Endothelial cell of umbilical vein (primary cell): ENCODE results near the gene CDH23. TPM values are rescaled to one million over a fixed set of nuclear protein-coding genes. Genes with fewer than 3 reads are reported as not detected.

ENCODE experiments used
- BruUV-seq: library from RNA; stranded (reverse); fragments of 400-500 nt; replicated peaks from 2 replicates; lab custom pipeline; 2021; lab: Mats Ljungman, UMichigan
- CTCF ChIA-PET: fragments of 300-600, 350-600 bp; sonication (Branson Sonifier 250); formaldehyde crosslinking; loops from one replicate; lab custom pipeline; 2021; ENCODE audit warnings: antibody characterized with exemption, inconsistent platforms; lab: Charles Lee
- POLR2A ChIA-PET: fragments of 300-600, 350-600 bp; sonication (Branson Sonifier 250); formaldehyde crosslinking; loops from one replicate; lab custom pipeline; 2021; ENCODE audit warnings: antibody characterized with exemption, inconsistent platforms; lab: Charles Lee
- DNase-seq: peaks from one replicate; pipeline ENCODE4 v3.0.0-alpha.2; 2011; ENCODE audit warnings: low read depth, low spot score
- FAIRE-seq: peaks from 2 replicates; lab custom pipeline; 2011; peaks lifted over from hg19 to GRCh38; lab: Jason Lieb, UNC
- H2AFZ ChIP-seq: 2 replicates; pipeline ENCODE4 v1.6.0; 2012; ENCODE audit warnings: low read depth, low read length, control low read depth, inconsistent platforms
- H3K27ac ChIP-seq: 2 replicates; pipeline ENCODE4 v1.5.1; 2011; ENCODE audit warnings: low read depth, mild to moderate bottlenecking, control low read depth, low read length, moderate library complexity; ENCODE audit not compliant: insufficient read depth
- H3K27me3 ChIP-seq, 2 experiments: 2 replicates each; pipeline versions ENCODE4 v1.6.0 to v1.6.1; 2011; ENCODE audit warnings: low read length in 2 of 2, mixed read lengths in 1 of 2; ENCODE audit not compliant: control insufficient read depth in 2 of 2, insufficient read depth in 2 of 2
- H3K36me3 ChIP-seq, 2 experiments: 2 replicates in 1 of 2; 3 replicates in 1 of 2; pipeline ENCODE4 v1.5.1; 2011; ENCODE audit warnings: low read length in 2 of 2, mild to moderate bottlenecking in 1 of 2, moderate library complexity in 1 of 2; ENCODE audit not compliant: control insufficient read depth in 2 of 2, insufficient read depth in 2 of 2; ENCODE audit errors: extremely low read depth in 1 of 2
- H3K4me1 ChIP-seq: 3 replicates; pipeline ENCODE4 v1.5.1; 2011; ENCODE audit warnings: mild to moderate bottlenecking, low read length; ENCODE audit not compliant: control insufficient read depth, insufficient read depth; ENCODE audit errors: extremely low read depth
- H3K4me2 ChIP-seq: 2 replicates; pipeline ENCODE4 v1.6.1; 2011; ENCODE audit warnings: low read length, control low read depth, mixed read lengths; ENCODE audit not compliant: insufficient read depth
- H3K4me3 ChIP-seq, 3 experiments: fragments of 200-600 bp in 1 of 3; sonication (generic), shearing (Covaris generic) in 1 of 3; replicated peaks in 1 of 3; 2 replicates each; pipeline ENCODE4 v1.5.1; 2011 to 2016; ENCODE audit warnings: control low read depth in 3 of 3, low read length in 3 of 3, mild to moderate bottlenecking in 2 of 3, inconsistent platforms in 1 of 3, low read depth in 1 of 3, moderate library complexity in 1 of 3; ENCODE audit not compliant: insufficient read depth in 1 of 3
- H3K79me2 ChIP-seq: 2 replicates; pipeline ENCODE4 v1.6.0; 2012; ENCODE audit warnings: low read length, inconsistent platforms; ENCODE audit not compliant: control insufficient read depth, insufficient read depth
- H3K9ac ChIP-seq: replicated peaks from 2 replicates; pipeline ENCODE3; 2011; ENCODE audit warnings: low read length, control low read depth; ENCODE audit not compliant: insufficient read depth; ENCODE audit errors: extremely low read depth
- H3K9me1 ChIP-seq: replicated peaks from 3 replicates; pipeline ENCODE4 v1.6.0; 2011; ENCODE audit warnings: mild to moderate bottlenecking, low read length; ENCODE audit not compliant: control insufficient read depth, insufficient read depth; ENCODE audit errors: extremely low read depth
- H3K9me3 ChIP-seq: replicated peaks from 2 replicates; pipeline ENCODE4 v1.5.1; 2012; ENCODE audit warnings: low read length, inconsistent platforms; ENCODE audit not compliant: control insufficient read depth, insufficient read depth
- H4K20me1 ChIP-seq: replicated peaks from 2 replicates; pipeline ENCODE3; 2011; ENCODE audit warnings: mild to moderate bottlenecking, low read length; ENCODE audit not compliant: control insufficient read depth, insufficient read depth; ENCODE audit errors: extremely low read depth
- EZH2 ChIP-seq: IDR thresholded peaks from 2 replicates; pipeline ENCODE4 v1.6.1; 2012; ENCODE audit warnings: borderline replicate concordance, low read depth, mild to moderate bottlenecking, moderate library complexity, low read length, inconsistent platforms; ENCODE audit not compliant: severe bottlenecking
- FOS ChIP-seq: IDR thresholded peaks from 2 replicates; pipeline ENCODE4 v1.6.1; 2011; ENCODE audit warnings: mild to moderate bottlenecking, low read length, moderate library complexity, borderline replicate concordance; ENCODE audit not compliant: insufficient read depth
- GATA2 ChIP-seq: IDR thresholded peaks from 2 replicates; pipeline ENCODE4 v1.7.0; 2011; ENCODE audit warnings: low read depth, mild to moderate bottlenecking, moderate library complexity, mixed read lengths, low read length; ENCODE audit not compliant: insufficient read length, insufficient read depth
- JUN ChIP-seq: IDR thresholded peaks from 2 replicates; pipeline ENCODE4 v1.6.1; 2011; ENCODE audit warnings: borderline replicate concordance, low read depth; ENCODE audit not compliant: insufficient read length, insufficient read depth
- MAX ChIP-seq: IDR thresholded peaks from 2 replicates; pipeline ENCODE4 v1.6.1; 2011; ENCODE audit not compliant: insufficient read depth, insufficient read length
- MYC ChIP-seq: IDR thresholded peaks from one replicate; pipeline ENCODE4 v1.6.1; 2011; ENCODE audit warnings: mild to moderate bottlenecking, low read depth, low read length
- POLR2A ChIP-seq: IDR thresholded peaks from 2 replicates; pipeline ENCODE4 v1.6.1; 2012; ENCODE audit warnings: low read depth, mild to moderate bottlenecking, control low read depth, low read length
- POLR2AphosphoS5 ChIP-seq: IDR thresholded peaks from 2 replicates; pipeline ENCODE4 v1.6.1; 2012; ENCODE audit warnings: low read depth, mild to moderate bottlenecking, control low read depth, low read length, moderate library complexity; ENCODE audit not compliant: insufficient read depth
- dilution Hi-C: fragments of 300-500 bp; cut with MboI; formaldehyde crosslinking; loops from one replicate; pipeline ENCODE4 v1.15.0; 2019; ENCODE audit warnings: low sequenced_read_pairs; ENCODE audit not compliant: extremely low pct_ligation_motif_present
- intact Hi-C: fragments of 100-400 bp; cut with micrococcal nuclease; formaldehyde crosslinking; loops from one replicate; pipeline ENCODE4 v1.10.0; 2022
- polyA plus RNA-seq, 4 experiments: library from polyadenylated mRNA; depleted of rRNA in 3 of 4; stranded (reverse) in 3 of 4; unstranded in 1 of 4; fragments of >200 nt; gene quantifications; 2 replicates each; pipeline versions ENCODE4 v1.2.1 to v1.2.3, GENCODE V29; 2011 to 2012; ENCODE audit warnings: missing spikeins in 1 of 4
- total RNA-seq: library from RNA; stranded (reverse); gene quantifications from 2 replicates; pipeline ENCODE4 v1.2.3, GENCODE V29; 2021
- TF ChIP-seq, protein P1 (sequence below), 2 donors: IDR thresholded peaks; 1 replicate in 1 of 2; 2 replicates in 1 of 2; pipeline ENCODE4 v1.5.1; 2011; ENCODE audit warnings: low read length in 2 of 2, mild to moderate bottlenecking in 2 of 2, moderate library complexity in 2 of 2, control low read depth in 1 of 2, inconsistent platforms in 1 of 2, low read depth in 1 of 2; ENCODE audit not compliant: insufficient read depth in 1 of 2; ENCODE audit errors: extremely low read depth in 1 of 2

The CDH23 gene
- total and polyA plus RNA-seq, 2 donors (not counting 3 experiments of a cell fraction or from before 2014, with no cell fraction given): not detected

GRCh38 chr10:71863203-71863602 is 466.5 kb downstream of the CDH23 start:
- peaks cover 19% of the 10 kb centered on the region for H3K4me1 ChIP-seq
- intact Hi-C loops (no loop called here), dilution Hi-C loops (no loop called here)
- H4K20me1 ChIP-seq: no peaks in the 10 kb centered on the region
- no peaks in the 10 kb centered on the region for H3K9me1 ChIP-seq
- H3K9me3 ChIP-seq: no peaks in the 10 kb centered on the region
- no peaks in the 10 kb centered on the region for H3K36me3 ChIP-seq
- DNase-seq: no peak
- no peak overlapping the region for H3K9ac ChIP-seq
- no peaks in the 10 kb centered on the region for H3K27me3 ChIP-seq
- TF ChIP-seq, protein P1, sequence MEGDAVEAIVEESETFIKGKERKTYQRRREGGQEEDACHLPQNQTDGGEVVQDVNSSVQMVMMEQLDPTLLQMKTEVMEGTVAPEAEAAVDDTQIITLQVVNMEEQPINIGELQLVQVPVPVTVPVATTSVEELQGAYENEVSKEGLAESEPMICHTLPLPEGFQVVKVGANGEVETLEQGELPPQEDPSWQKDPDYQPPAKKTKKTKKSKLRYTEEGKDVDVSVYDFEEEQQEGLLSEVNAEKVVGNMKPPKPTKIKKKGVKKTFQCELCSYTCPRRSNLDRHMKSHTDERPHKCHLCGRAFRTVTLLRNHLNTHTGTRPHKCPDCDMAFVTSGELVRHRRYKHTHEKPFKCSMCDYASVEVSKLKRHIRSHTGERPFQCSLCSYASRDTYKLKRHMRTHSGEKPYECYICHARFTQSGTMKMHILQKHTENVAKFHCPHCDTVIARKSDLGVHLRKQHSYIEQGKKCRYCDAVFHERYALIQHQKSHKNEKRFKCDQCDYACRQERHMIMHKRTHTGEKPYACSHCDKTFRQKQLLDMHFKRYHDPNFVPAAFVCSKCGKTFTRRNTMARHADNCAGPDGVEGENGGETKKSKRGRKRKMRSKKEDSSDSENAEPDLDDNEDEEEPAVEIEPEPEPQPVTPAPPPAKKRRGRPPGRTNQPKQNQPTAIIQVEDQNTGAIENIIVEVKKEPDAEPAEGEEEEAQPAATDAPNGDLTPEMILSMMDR (IDR thresholded peaks at IDR 0.05; ENCODE audit: extremely low read depth in 1 of 2, insufficient read depth in 1 of 2, low read depth in 1 of 2, low read length in 2 of 2): no peak
- TF ChIP-seq POLR2A (no peak), EZH2 (no peak), POLR2AphosphoS5 (no peak), GATA2 (no peak), FOS (no peak), JUN (no peak), MYC (no peak), MAX (no peak)
- H3K4me3 ChIP-seq: no peak overlapping the region
- no peak for FAIRE-seq
- H3K79me2 ChIP-seq: no peaks in the 10 kb centered on the region
- H2AFZ ChIP-seq: no peak overlapping the region
- BruUV-seq: no TSS peak
- ChIA-PET POLR2A (no interaction called here), CTCF (interaction anchor here (1.3 kb wide), 1 partner anchor 27 kb away, joined by 3 read pairs; no protein-coding TSS in a partner anchor)
- H3K4me2 ChIP-seq: no peak overlapping the region
- H3K27ac ChIP-seq: no peak overlapping the region
